Activated naive CD4-positive, alpha-beta T cell treated with anti-CD3 and anti-CD28 coated beads, Interleukin-2, amount 10 ng/mL, durations not matched to agents 7 days and 5 days (primary cell): Measurements from ENCODE around the gene RCOR2.

Experiments used
- CTCF ChIA-PET: fragments of 350-600 bp; sonication (Branson Sonifier 250); formaldehyde crosslinking; loops from one replicate; lab custom pipeline; 2021; ENCODE audit warnings: antibody characterized with exemption; lab: Charles Lee
- DNase-seq: peaks from one replicate; pipeline ENCODE4 v3.0.0-alpha.2; 2020
- H3K27ac Mint-ChIP-seq: one replicate; pipeline ENCODE4 v1.8.0; 2021; ENCODE audit warnings: mild to moderate bottlenecking, moderate library complexity, mixed read lengths
- H3K27me3 Mint-ChIP-seq: one replicate; pipeline ENCODE4 v1.8.0; 2021; ENCODE audit warnings: mild to moderate bottlenecking, mixed read lengths
- H3K36me3 Mint-ChIP-seq: one replicate; pipeline ENCODE4 v1.8.0; 2021; ENCODE audit warnings: mixed read lengths
- H3K4me1 Mint-ChIP-seq: one replicate; pipeline ENCODE4 v1.8.0; 2021; ENCODE audit warnings: mixed read lengths
- H3K4me3 Mint-ChIP-seq: one replicate; pipeline ENCODE4 v1.8.0; 2021; ENCODE audit warnings: mild to moderate bottlenecking, moderate library complexity, mixed read lengths
- H3K9me3 Mint-ChIP-seq: one replicate; pipeline ENCODE4 v1.8.0; 2021; ENCODE audit warnings: mixed read lengths

The RCOR2 gene

DNA sequence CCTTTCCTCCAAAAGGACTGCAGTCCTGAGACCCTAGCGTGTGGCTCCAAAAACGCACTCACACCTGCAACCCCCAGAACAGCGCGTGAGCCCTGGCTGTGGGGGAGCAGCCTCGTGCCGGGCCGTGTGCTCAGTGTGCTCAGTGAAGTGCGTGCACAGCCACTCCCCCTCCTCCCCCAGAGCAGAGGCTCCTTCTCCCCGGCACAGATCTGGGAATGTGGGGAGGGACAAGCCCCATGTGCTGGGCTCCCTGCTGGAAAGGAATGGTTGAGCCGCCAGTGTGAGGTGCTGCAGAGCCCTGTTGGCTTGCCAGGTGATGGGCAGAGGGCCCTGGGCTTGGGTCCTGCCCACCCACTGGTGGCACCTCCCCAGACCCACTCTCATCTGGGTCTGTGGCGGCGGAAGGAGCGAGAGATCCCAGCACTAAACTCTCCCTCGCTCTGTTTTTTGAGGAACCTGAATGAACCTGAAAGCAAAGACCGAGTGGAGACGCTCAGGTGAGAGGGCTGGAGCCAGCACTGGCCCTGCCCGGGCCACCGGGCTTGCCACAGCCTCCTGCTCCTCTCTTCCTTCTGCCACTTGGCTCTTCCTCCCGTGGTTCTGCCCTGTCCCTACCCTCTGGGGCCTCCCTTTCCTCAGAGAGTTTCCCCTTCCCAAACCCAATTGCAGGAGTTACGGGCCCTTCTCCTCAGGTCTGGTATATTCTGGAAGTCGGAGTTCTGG is 9.0 kb downstream of the RCOR2 start:
- peaks cover 4% of the 10 kb centered on the region for H3K27me3 Mint-ChIP-seq
- CTCF ChIA-PET, result interaction anchor here (1.7 to 2.7 kb wide), 4 partner anchors 18 to 74 kb away, joined by 5 to 47 read pairs (median 11); partner anchors contain the start of gene MARK2
- H3K9me3 Mint-ChIP-seq, result no peaks in the 10 kb centered on the region

GRCh38 chr11:63907063-63907462 is 9.9 kb downstream of the RCOR2 start:
- CTCF ChIA-PET, result interaction anchor here (0.8 to 2.7 kb wide), 17 partner anchors 10 to 140 kb away, joined by 3 to 47 read pairs (median 4); partner anchors contain the start of genes MARK2 and RCOR2
- no peak overlapping the region for H3K4me3 Mint-ChIP-seq
- DNase-seq, result no peak
- H3K27me3 Mint-ChIP-seq, result peaks cover under 1% of the 10 kb centered on the region
- H3K27ac Mint-ChIP-seq, result peak overlapping the region; percentile 82
- H3K4me1 Mint-ChIP-seq, result peaks cover 6% of the 10 kb centered on the region
- peaks cover 37% of the 10 kb centered on the region for H3K36me3 Mint-ChIP-seq
- no peaks in the 10 kb centered on the region for H3K9me3 Mint-ChIP-seq

More for the DNA sequence above, 9.0 kb downstream of the RCOR2 start:
- H3K4me1 Mint-ChIP-seq, result peaks cover 6% of the 10 kb centered on the region
- DNase-seq, result no peak
- H3K4me3 Mint-ChIP-seq, result no peak overlapping the region
- no peak overlapping the region for H3K27ac Mint-ChIP-seq
- H3K36me3 Mint-ChIP-seq, result peaks cover 35% of the 10 kb centered on the region

GRCh38 chr11:63906585-63906984 is 10.4 kb downstream of the RCOR2 start:
- peaks cover 40% of the 10 kb centered on the region for H3K36me3 Mint-ChIP-seq
- H3K9me3 Mint-ChIP-seq, result no peaks in the 10 kb centered on the region
- peaks cover 6% of the 10 kb centered on the region for H3K4me1 Mint-ChIP-seq
- CTCF ChIA-PET, result interaction anchor here (0.8 to 2.7 kb wide), 17 partner anchors 11 to 139 kb away, joined by 3 to 47 read pairs (median 4); partner anchors contain the start of genes MARK2 and RCOR2
- H3K4me3 Mint-ChIP-seq, result no peak overlapping the region
- DNase-seq, result peak; percentile 75
- no peaks in the 10 kb centered on the region for H3K27me3 Mint-ChIP-seq
- H3K27ac Mint-ChIP-seq, result no peak overlapping the region

- H3K27me3 Mint-ChIP-seq, result no peaks in the 10 kb centered on the region
Observed at GRCh38 chr11:63906087-63906486, 10.9 kb downstream of the RCOR2 start.

GRCh38 chr11:63905179-63905578 is 11.8 kb downstream of the RCOR2 start:
- Mint-ChIP-seq H3K36me3 (peaks cover 50% of the 10 kb centered on the region), H3K4me3 (no peak overlapping the region), H3K4me1 (peaks cover 5% of the 10 kb centered on the region), H3K27me3 (no peaks in the 10 kb centered on the region), H3K27ac (peak overlapping the region; percentile 45), H3K9me3 (no peaks in the 10 kb centered on the region)
- CTCF ChIA-PET, result interaction anchor here (2.7 to 6.3 kb wide), 2 partner anchors 64 to 68 kb away, joined by 12 to 45 read pairs; no protein-coding TSS in a partner anchor
- no peak for DNase-seq

More at GRCh38 chr11:63906087-63906486, 10.9 kb downstream of the RCOR2 start:
- H3K27ac Mint-ChIP-seq, result peak overlapping the region; percentile 33
- no peaks in the 10 kb centered on the region for H3K9me3 Mint-ChIP-seq
- CTCF ChIA-PET, result interaction anchor here (0.8 to 2.7 kb wide), 15 partner anchors 10 to 139 kb away, joined by 3 to 47 read pairs (median 4); partner anchors contain the start of genes MARK2 and RCOR2
- no peak overlapping the region for H3K4me3 Mint-ChIP-seq
- peaks cover 44% of the 10 kb centered on the region for H3K36me3 Mint-ChIP-seq
- no peak for DNase-seq
- H3K4me1 Mint-ChIP-seq, result peaks cover 6% of the 10 kb centered on the region

DNA sequence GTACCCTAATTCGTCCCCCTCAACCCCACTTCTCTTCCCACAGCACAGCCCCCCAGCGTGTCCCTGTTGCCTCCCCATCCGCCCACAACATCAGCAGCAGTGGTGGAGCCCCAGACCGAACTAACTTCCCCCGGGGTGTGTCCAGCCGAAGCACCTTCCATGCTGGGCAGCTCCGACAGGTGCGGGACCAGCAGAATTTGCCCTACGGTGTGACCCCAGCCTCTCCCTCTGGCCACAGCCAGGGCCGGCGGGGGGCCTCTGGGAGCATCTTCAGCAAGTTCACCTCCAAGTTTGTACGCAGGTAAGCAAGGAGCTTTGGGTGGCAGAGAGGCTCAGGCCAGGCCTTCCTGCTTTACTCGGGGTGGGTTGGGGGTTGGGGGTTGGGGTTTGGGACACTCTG is 12.2 kb downstream of the RCOR2 start:
- H3K4me3 Mint-ChIP-seq, result no peak overlapping the region
- no peak overlapping the region for H3K27ac Mint-ChIP-seq
- H3K36me3 Mint-ChIP-seq, result peaks cover 52% of the 10 kb centered on the region
- CTCF ChIA-PET, result interaction anchor here (6.3 kb wide), 1 partner anchor 68 kb away, joined by 45 read pairs; no protein-coding TSS in a partner anchor
- DNase-seq, result no peak
- H3K9me3 Mint-ChIP-seq, result no peaks in the 10 kb centered on the region
- peaks cover 5% of the 10 kb centered on the region for H3K4me1 Mint-ChIP-seq
- H3K27me3 Mint-ChIP-seq, result no peaks in the 10 kb centered on the region

DNA sequence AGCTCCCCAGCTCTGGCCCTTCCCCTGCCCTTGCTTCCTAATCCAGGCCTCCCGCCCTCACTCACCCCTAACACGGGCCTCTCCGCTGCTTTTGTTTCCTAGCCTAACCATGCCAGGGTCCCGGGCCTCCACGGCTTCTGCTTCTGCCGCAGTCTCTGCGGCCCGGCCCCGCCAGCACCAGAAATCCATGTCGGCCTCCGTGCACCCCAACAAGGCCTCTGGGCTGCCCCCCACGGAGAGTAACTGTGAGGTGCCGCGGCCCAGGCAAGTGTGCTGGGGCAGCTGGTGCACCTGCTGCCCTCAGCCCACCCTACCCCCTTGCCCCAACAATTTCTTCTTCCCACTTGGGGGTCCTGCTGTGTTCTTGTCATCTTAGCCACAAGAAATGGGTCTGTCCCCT is 13.1 kb downstream of the RCOR2 start:
- CTCF ChIA-PET, result interaction anchor here (6.3 kb wide), 1 partner anchor 67 kb away, joined by 45 read pairs; no protein-coding TSS in a partner anchor
- peak overlapping the region; percentile 75 for H3K27ac Mint-ChIP-seq
- H3K27me3 Mint-ChIP-seq, result no peaks in the 10 kb centered on the region
- H3K9me3 Mint-ChIP-seq, result no peaks in the 10 kb centered on the region
- peaks cover 60% of the 10 kb centered on the region for H3K36me3 Mint-ChIP-seq
- peaks cover 5% of the 10 kb centered on the region for H3K4me1 Mint-ChIP-seq
- no peak overlapping the region for H3K4me3 Mint-ChIP-seq
- DNase-seq, result no peak

DNA sequence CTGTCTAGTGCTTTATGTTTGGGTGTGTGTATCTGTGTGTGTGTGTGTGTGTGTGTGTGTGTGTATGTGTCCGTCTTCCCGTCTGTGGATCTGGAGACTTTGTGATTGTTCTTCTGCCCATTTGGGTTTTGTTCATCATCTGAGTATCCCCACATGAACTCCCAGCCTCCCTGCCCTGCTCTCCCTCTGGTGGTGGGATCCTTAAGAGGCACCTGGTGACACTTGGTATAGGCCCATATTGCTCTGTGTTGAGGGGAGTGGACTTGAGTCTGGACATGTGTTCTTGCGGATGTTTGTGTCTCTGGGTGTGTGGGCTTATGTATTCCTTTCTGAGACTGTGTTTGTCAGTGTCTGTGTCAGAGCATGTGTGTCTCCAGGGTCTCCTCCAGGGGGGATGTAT is 15.3 kb downstream of the RCOR2 start:
- CTCF ChIA-PET, result interaction anchor here (6.3 kb wide), 1 partner anchor 65 kb away, joined by 45 read pairs; no protein-coding TSS in a partner anchor
- Mint-ChIP-seq H3K36me3 (peaks cover 79% of the 10 kb centered on the region), H3K4me3 (no peak overlapping the region), H3K27ac (no peak overlapping the region), H3K9me3 (no peaks in the 10 kb centered on the region), H3K27me3 (no peaks in the 10 kb centered on the region), H3K4me1 (peaks cover 5% of the 10 kb centered on the region)
- DNase-seq, result peak; percentile 44

DNA sequence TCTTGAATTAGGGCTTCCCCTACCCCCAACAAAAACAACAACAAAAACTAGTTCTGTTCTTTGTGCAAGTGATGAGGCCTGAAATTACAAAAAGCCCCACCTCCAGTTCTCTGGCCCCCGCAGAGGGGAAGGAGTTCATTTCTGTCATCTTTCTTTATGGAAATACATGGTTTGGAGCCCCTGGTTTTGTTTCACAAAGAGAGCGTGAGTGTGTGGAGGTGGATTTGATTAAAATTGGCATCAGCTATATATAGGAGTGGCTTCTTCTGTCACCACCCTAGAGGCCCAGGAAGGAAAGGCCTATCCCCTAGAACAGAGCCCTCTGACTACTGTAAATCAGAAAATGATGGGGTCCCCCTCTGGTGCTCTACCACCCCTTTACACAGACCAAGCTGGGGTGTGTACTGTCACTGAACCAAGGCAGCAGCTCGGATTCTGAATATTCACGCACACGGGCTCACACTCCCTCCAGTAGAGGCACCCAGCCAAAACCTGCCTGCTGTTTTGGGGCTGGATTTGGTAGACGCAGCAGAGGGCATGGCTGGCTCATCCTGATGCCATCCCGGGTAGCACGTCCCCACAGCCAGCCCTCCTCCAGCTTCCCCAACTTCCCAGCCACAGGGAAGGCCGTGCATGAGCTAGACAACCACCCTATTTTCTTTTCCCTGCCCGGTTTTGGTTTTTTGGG is 19.4 kb downstream of the RCOR2 start:
- H3K9me3 Mint-ChIP-seq, result no peaks in the 10 kb centered on the region
- H3K27me3 Mint-ChIP-seq, result no peaks in the 10 kb centered on the region
- peaks cover 67% of the 10 kb centered on the region for H3K36me3 Mint-ChIP-seq
- no peak overlapping the region for H3K27ac Mint-ChIP-seq
- no peak overlapping the region for H3K4me3 Mint-ChIP-seq
- peaks cover 19% of the 10 kb centered on the region for H3K4me1 Mint-ChIP-seq
- no peak for DNase-seq
- CTCF ChIA-PET, result interaction anchor here (1.7 kb wide), 1 partner anchor 60 kb away, joined by 6 read pairs; no protein-coding TSS in a partner anchor

DNA sequence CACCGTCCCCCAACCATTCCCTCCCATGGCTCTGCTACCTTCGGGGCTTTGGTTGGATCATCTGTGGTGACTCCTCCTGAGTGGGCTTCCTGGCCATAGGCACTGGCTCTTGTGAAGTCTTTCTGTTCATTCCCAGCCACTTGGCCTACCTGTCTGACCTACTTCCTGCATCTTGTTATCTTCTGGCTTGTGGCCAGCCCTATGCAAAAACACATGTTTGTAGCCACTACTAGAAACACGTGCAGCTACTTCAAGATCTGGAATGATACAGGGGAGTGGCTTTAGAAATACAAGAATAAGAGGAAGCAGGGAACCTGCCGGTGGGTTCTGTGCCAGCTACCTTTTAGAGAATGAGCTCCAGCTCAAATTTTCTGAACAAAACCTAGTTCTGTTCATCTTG is 20.9 kb downstream of the RCOR2 start:
- DNase-seq, result no peak
- H3K27ac Mint-ChIP-seq, result peak overlapping the region; percentile 77
- CTCF ChIA-PET, result interaction anchor here (1.0 kb wide), 1 partner anchor 11 kb away, joined by 3 read pairs; no protein-coding TSS in a partner anchor
- no peak overlapping the region for H3K4me3 Mint-ChIP-seq
- peaks cover 73% of the 10 kb centered on the region for H3K36me3 Mint-ChIP-seq
- no peaks in the 10 kb centered on the region for H3K27me3 Mint-ChIP-seq
- H3K4me1 Mint-ChIP-seq, result peaks cover 34% of the 10 kb centered on the region
- H3K9me3 Mint-ChIP-seq, result no peaks in the 10 kb centered on the region

GRCh38 chr11:63893355-63893754 is 23.6 kb downstream of the RCOR2 start:
- CTCF ChIA-PET, result interaction anchor here (1.6 kb wide), 1 partner anchor 10 kb away, joined by 3 read pairs; no protein-coding TSS in a partner anchor
- Mint-ChIP-seq H3K4me3 (no peak overlapping the region), H3K4me1 (peaks cover 61% of the 10 kb centered on the region), H3K36me3 (peaks cover 70% of the 10 kb centered on the region), H3K9me3 (no peaks in the 10 kb centered on the region), H3K27me3 (no peaks in the 10 kb centered on the region), H3K27ac (no peak overlapping the region)
- DNase-seq, result no peak

- H3K27ac Mint-ChIP-seq, result peak overlapping the region; percentile 58
- peaks cover 59% of the 10 kb centered on the region for H3K36me3 Mint-ChIP-seq
- no peak overlapping the region for H3K4me3 Mint-ChIP-seq
- CTCF ChIA-PET, result interaction anchor here (1.0 to 1.6 kb wide), 2 partner anchors 11 to 154 kb away, joined by 3 read pairs; no protein-coding TSS in a partner anchor
- H3K9me3 Mint-ChIP-seq, result no peaks in the 10 kb centered on the region
- no peaks in the 10 kb centered on the region for H3K27me3 Mint-ChIP-seq
- DNase-seq, result no peak
- peaks cover 72% of the 10 kb centered on the region for H3K4me1 Mint-ChIP-seq
Observed at GRCh38 chr11:63892228-63892627, 24.7 kb downstream of the RCOR2 start.

DNA sequence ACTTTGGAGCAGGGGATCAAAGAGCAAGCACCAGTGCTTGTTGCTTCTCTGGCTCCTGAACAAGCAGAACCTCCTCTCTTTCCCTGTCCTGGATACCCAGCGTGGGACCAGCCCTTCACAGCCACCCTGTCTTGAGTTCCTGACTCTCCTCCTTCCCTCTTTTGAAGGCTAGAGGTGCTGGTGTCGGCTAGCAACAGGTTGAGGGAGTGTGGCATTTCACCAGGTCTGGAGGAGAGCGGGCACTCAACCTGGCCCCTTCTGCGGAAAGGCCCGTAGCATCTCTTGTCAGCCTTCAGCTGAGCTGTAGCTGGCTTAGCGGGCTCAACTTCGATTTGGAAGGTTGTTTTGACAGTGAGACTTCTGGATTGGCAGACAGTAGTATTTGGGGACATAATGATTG is 26.6 kb downstream of the RCOR2 start:
- CTCF ChIA-PET, result interaction anchor here (0.6 to 3.7 kb wide), 4 partner anchors 17 to 53 kb away, joined by 3 to 27 read pairs (median 4); no protein-coding TSS in a partner anchor
- Mint-ChIP-seq H3K4me3 (peak overlapping the region; percentile 95), H3K27me3 (no peaks in the 10 kb centered on the region), H3K27ac (peak overlapping the region; percentile 70), H3K4me1 (peaks cover 72% of the 10 kb centered on the region), H3K9me3 (no peaks in the 10 kb centered on the region), H3K36me3 (peaks cover 46% of the 10 kb centered on the region)
- DNase-seq, result no peak

DNA sequence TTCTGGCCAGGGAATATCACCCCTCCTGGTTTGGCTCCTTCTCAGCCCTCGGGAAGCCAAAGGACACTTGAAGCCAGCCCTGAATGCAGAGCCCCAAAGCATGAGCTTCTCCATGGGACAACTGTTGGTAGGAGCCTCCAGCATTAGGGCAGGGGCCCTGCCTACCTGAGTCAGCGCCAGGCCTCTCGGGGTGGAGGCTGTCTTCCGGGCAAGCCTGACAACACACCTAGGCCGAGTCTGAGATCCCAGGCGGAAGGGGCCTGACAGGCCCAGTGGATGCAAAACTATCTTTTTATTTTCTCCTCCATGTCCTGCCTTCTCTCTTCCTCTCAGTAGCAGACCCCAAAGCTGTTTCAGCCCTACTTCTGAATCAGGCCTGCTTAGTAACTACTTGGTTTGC is 27.6 kb downstream of the RCOR2 start:
- peak overlapping the region; percentile 88 for H3K27ac Mint-ChIP-seq

More for the DNA sequence above, 27.6 kb downstream of the RCOR2 start:
- peak overlapping the region; percentile 95 for H3K4me3 Mint-ChIP-seq
- peaks cover 49% of the 10 kb centered on the region for H3K36me3 Mint-ChIP-seq
- no peak for DNase-seq
- CTCF ChIA-PET, result interaction anchor here (0.5 to 3.7 kb wide), 3 partner anchors 18 to 52 kb away, joined by 3 to 27 read pairs (median 5); no protein-coding TSS in a partner anchor
- no peaks in the 10 kb centered on the region for H3K27me3 Mint-ChIP-seq
- no peaks in the 10 kb centered on the region for H3K9me3 Mint-ChIP-seq
- H3K4me1 Mint-ChIP-seq, result peaks cover 71% of the 10 kb centered on the region
